SJCRH30 (cell line): ENCODE data around the gene HSPB7. TPM values are rescaled to one million over a fixed set of nuclear protein-coding genes. Genes with fewer than 3 reads are reported as not detected.
"Not testable (repeated sequence)": the region's sequence is repeated elsewhere in the genome, so short reads cannot be mapped to it uniquely, and the experiment has no call there.

Experiments
- DNase-seq, 2 experiments: peaks; one replicate each; pipeline ENCODE4 v3.0.0-alpha.2; 2015 to 2020
- H3K27ac ChIP-seq: fragments of 250-450 bp; sonication (Bioruptor Pico); 2 replicates; pipeline ENCODE4 v1.5.1; 2020; ENCODE audit warnings: mild to moderate bottlenecking, moderate library complexity
- H3K27me3 ChIP-seq: fragments of 250-450 bp; sonication (Bioruptor Pico); 2 replicates; pipeline ENCODE4 v1.5.1; 2020; ENCODE audit warnings: mild to moderate bottlenecking, moderate library complexity
- H3K36me3 ChIP-seq: fragments of 250-450 bp; sonication (Bioruptor Pico); 2 replicates; pipeline ENCODE4 v1.5.1; 2020; ENCODE audit warnings: mild to moderate bottlenecking, moderate library complexity
- H3K4me1 ChIP-seq: fragments of 250-450 bp; sonication (Bioruptor Pico); 2 replicates; pipeline ENCODE4 v1.5.1; 2020; ENCODE audit warnings: mild to moderate bottlenecking, moderate library complexity
- H3K4me3 ChIP-seq: fragments of 250-450 bp; sonication (Bioruptor Pico); 2 replicates; pipeline ENCODE4 v1.5.1; 2020; ENCODE audit warnings: mild to moderate bottlenecking, moderate library complexity
- H3K9me3 ChIP-seq: fragments of 250-450 bp; sonication (Bioruptor Pico); replicated peaks from 2 replicates; pipeline ENCODE4 v1.5.1; 2020; ENCODE audit warnings: mild to moderate bottlenecking, moderate library complexity
- total RNA-seq: library from RNA; depleted of rRNA; stranded (reverse); fragments of >200 nt; shearing (Covaris generic); gene quantifications from 2 replicates; pipeline ENCODE4 v1.2.3, GENCODE V29; 2014

Gene HSPB7
- total RNA-seq, 1 experiment from 2014 or later: 81.4 TPM

DNA sequence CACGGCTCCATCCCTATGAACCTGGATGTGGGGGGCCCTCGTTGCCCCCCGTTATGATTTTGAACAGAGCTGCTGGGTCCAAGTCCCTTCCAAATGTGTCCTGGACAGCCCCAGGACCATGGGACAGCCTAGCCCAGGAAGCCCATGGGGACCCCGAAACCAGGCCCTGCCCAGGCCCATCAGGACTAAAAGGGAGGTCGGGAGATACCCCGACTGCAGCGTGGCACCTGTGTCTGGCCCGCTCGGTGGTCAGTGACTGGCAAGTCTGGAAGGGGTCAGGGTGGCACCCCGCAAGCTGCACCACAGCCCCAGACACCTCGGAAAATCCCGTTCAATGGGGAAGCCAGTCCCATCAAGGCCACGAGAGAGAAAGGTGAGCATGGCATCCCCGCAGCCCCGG, 24.2 kb downstream of the HSPB7 start:
- H3K4me3 ChIP-seq: no peak overlapping the region
- no peak overlapping the region for H3K27ac ChIP-seq
- peaks cover 2% of the 10 kb centered on the region for H3K27me3 ChIP-seq
- H3K9me3 ChIP-seq: no peaks in the 10 kb centered on the region
- no peaks in the 10 kb centered on the region for H3K4me1 ChIP-seq
- no peak for DNase-seq
- no peaks in the 10 kb centered on the region for H3K36me3 ChIP-seq

DNA sequence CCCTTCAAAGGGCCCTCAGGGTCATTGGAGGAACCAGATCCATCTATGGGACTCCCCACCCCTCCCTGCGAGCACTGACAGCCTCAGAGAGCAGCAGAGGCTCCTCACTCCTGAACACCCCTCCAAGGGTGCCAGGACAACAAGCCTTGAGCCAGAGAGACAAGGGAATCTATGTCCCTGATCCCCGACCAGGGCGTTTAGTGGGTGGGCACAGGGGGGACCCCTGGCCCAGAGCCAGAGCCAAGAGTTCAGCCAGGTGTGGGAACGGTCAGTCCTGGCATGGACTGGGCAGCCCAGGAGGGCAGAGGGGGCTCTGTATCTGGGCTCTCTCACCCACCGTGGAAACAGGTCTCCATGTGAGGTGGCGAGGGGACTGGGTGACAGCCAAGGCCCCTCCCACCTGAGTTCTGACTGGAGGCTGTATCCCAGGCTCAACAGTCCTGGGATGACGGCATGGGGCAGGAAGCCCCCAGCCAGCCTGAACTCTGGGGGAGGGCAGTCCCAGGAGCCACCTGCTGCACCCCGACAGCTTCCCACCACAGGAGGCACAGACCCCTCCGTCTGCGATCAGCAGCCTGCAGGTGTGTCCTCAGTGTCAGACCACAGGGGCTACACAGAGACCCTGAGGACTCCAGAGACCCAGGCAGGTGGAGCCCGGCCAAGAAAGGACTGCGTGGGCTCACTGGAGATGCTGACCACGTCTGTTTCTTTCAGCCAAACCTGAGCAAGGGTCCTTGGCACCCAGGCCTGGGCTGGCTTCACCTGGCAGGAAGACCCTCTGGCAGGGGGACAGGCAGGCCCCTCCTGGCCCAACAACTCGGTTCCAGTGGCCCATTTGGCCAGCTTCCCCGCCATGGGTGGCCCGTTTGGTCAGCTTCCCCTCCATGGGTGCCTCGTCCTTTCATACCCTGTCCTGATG, 25.0 kb downstream of the HSPB7 start:
- DNase-seq: no peak
- H3K27ac ChIP-seq: no peak overlapping the region
- no peaks in the 10 kb centered on the region for H3K4me1 ChIP-seq
- no peaks in the 10 kb centered on the region for H3K9me3 ChIP-seq
- H3K36me3 ChIP-seq: no peaks in the 10 kb centered on the region
- peaks cover 2% of the 10 kb centered on the region for H3K27me3 ChIP-seq
- H3K4me3 ChIP-seq: no peak overlapping the region

GRCh38 chr1:15992187-15992553, 25.7 kb downstream of the HSPB7 start:
- Histone ChIP-seq H3K36me3 (no peaks in the 10 kb centered on the region), H3K4me3 (no peak overlapping the region), H3K27me3 (peaks cover 2% of the 10 kb centered on the region), H3K9me3 (no peaks in the 10 kb centered on the region), H3K4me1 (no peaks in the 10 kb centered on the region), H3K27ac (no peak overlapping the region)
- DNase-seq: no peak

GRCh38 chr1:15991427-15992186, 26.2 kb downstream of the HSPB7 start:
- no peak overlapping the region for H3K27ac ChIP-seq
- DNase-seq: no peak
- H3K36me3 ChIP-seq: no peaks in the 10 kb centered on the region
- peaks cover 2% of the 10 kb centered on the region for H3K27me3 ChIP-seq
- no peaks in the 10 kb centered on the region for H3K9me3 ChIP-seq
- no peaks in the 10 kb centered on the region for H3K4me1 ChIP-seq
- H3K4me3 ChIP-seq: no peak overlapping the region

DNA sequence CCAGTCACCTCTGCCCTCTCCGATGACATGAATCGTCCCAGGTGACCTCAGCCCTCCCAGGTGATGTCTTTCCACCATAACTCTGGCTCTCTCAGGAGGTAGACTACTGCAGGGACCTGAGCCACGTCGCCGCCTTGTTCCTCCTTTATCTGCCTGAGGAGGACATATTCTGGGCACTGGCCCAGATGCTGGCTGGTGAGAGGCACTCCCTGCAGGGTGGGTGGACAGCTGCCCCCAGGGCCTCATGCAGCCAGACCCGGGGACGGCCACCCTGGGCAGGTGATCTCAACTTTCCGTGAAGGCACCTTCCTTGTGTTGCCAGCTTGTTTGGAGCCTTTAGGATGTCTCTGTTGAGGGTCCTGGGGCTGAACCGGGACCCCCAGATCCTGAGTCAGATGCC, 28.1 kb downstream of the HSPB7 start:
- no peaks in the 10 kb centered on the region for H3K9me3 ChIP-seq
- no peak overlapping the region for H3K27ac ChIP-seq
- no peak for DNase-seq
- peaks cover 2% of the 10 kb centered on the region for H3K27me3 ChIP-seq
- H3K4me1 ChIP-seq: no peaks in the 10 kb centered on the region
- no peak overlapping the region for H3K4me3 ChIP-seq
- no peaks in the 10 kb centered on the region for H3K36me3 ChIP-seq

DNA sequence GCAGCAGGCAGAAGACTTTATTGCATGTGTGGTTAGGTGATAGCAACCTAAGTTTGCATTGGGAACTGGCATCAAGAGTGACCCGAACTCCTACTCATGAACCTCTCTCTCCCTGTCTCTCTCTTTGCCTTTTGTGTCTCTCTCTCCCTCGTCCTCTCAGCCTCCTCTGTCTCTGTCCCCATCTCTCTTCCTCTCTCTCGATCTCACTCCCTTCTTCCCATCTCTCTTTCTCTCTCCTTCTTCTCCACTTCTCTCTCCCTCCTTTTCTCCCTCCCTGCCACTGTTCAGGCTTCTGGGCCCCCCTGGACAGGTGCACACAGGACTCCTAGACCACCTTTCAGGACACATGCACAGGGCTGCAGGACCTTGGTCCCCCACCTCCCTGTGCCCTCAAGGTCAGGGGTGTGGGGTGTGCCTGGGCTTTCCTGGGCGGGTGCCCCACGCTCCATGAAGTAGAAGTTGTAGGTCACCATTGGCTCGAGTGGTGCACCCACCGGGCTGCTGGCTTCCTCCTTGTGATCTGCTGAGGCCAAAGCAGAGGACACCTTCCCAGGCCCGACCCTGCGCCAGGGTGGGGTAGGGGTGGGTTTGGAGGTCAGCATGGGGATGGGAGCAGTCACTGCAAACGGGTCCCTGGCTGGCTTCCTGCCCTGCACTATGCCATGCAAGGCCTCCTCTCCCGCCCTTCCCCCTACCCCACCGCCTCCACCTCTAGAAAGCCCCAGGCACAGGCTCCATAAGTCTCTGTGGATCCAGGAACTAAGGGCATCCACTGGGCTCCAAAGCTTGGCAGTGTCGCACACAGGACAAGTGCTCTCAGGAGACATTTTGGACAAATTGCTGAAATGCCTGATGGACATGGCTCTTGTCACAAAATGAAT, 28.7 kb downstream of the HSPB7 start:
- H3K9me3 ChIP-seq: no peaks in the 10 kb centered on the region

GRCh38 chr1:15985611-15986297, 32.1 kb downstream of the HSPB7 start:
- Histone ChIP-seq H3K4me3 (no peak overlapping the region), H3K9me3 (no peaks in the 10 kb centered on the region), H3K27ac (no peak overlapping the region), H3K36me3 (no peaks in the 10 kb centered on the region), H3K27me3 (no peaks in the 10 kb centered on the region; the same call in 1 of the 2 replicates), H3K4me1 (no peaks in the 10 kb centered on the region)
- DNase-seq: no peak

More for the DNA sequence above, 28.7 kb downstream of the HSPB7 start:
- peaks cover 2% of the 10 kb centered on the region for H3K27me3 ChIP-seq
- H3K4me1 ChIP-seq: no peaks in the 10 kb centered on the region
- H3K36me3 ChIP-seq: no peaks in the 10 kb centered on the region
- H3K4me3 ChIP-seq: no peak overlapping the region
- no peak for DNase-seq
- no peak overlapping the region for H3K27ac ChIP-seq

- H3K4me1 ChIP-seq: no peaks in the 10 kb centered on the region
- H3K4me3 ChIP-seq: no peak overlapping the region
Observed at GRCh38 chr1:15983275-15983674, 34.6 kb downstream of the HSPB7 start.

GRCh38 chr1:15981679-15982078, 36.2 kb downstream of the HSPB7 start:
- no peaks in the 10 kb centered on the region for H3K36me3 ChIP-seq
- DNase-seq: no peak
- no peak overlapping the region for H3K4me3 ChIP-seq

More at GRCh38 chr1:15983275-15983674, 34.6 kb downstream of the HSPB7 start:
- no peaks in the 10 kb centered on the region for H3K9me3 ChIP-seq
- H3K27ac ChIP-seq: no peak overlapping the region
- no peak for DNase-seq
- no peaks in the 10 kb centered on the region for H3K36me3 ChIP-seq
- H3K27me3 ChIP-seq: no peaks in the 10 kb centered on the region; the same call in 1 of the 2 replicates

DNA sequence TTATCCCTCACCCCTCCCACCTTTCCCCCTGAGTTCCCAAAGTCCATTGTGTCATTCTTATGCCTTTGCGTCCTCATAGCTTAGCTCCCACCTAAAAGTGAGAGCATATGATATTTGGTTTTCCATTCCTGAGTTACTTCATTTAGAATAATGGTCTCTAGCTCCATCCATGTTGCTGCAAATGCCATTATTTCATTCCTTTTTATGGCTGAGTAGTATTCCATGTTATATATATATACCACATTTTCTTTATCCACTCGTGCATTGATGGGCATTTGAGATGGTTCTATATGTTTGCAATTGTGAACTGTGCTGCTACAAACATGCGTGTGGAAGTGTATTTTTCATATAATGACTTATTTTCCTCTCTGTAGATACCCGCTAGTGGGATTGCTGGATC, 39.9 kb downstream of the HSPB7 start:
- not testable (repeated sequence) for H3K27me3 ChIP-seq, H3K9me3 ChIP-seq, H3K4me1 ChIP-seq, H3K27ac ChIP-seq, H3K4me3 ChIP-seq, H3K36me3 ChIP-seq, DNase-seq

More at GRCh38 chr1:15981679-15982078, 36.2 kb downstream of the HSPB7 start:
- Histone ChIP-seq H3K27ac (no peak overlapping the region), H3K27me3 (no peaks in the 10 kb centered on the region; the same call in 1 of the 2 replicates), H3K4me1 (peaks cover under 1% of the 10 kb centered on the region), H3K9me3 (no peaks in the 10 kb centered on the region)

DNA sequence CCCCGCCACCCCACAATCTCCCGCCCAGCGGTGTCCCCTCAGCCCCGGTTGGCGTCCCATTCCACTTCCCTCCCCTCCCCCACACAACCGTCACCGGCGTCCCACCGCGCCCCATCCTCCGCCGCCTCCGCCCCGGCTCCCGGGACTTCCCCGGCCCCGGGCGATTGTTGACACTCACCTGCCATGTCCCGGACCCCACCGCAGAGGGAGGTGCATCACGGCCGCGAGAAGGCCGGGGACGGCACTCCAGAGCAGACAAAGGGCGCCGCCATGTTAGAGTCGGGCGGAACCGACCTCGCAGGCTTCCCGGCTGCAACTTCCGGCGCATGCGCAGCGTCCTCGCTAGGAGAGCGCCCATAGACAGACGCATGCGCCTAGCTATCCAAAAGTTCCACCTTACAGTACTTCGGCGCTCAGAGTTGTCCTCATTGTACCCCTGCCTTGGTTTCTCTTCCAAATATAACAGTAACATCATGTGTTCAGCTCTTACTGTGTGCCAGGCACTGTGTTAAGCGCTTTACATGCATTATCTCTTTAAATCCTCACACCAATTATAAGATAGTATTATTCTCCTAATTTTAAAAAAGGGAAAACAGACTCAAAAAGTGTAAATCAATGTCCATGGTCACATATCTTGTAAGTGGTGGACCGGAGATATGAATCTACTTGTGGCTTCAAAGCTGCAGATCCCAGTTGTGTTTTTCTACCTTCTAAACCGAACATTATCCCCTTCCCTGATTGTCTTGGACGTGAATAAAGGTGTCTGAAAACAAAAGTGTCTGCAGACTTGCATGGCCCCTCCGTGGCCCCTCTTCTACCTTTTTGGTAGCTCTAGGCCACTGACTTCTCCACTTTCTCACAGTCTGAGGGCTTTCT, 41.8 kb downstream of the HSPB7 start, which contains the start of gene ZBTB17:
Gene ZBTB17, minus strand, starts transcription at position 297 of the 876 bp plus-strand sequence. CDS start 27,606 bp downstream, outside the sequence.
- H3K27me3 ChIP-seq: no peaks in the 10 kb centered on the region
- H3K27ac ChIP-seq: peak within 1 kb of the TSS; percentile 73
- H3K36me3 ChIP-seq: peaks cover 15% of the 10 kb centered on the region
- no peaks in the 10 kb centered on the region for H3K9me3 ChIP-seq
- peak within 1 kb of the TSS; percentile 96 for H3K4me3 ChIP-seq
- DNase-seq: peak; percentile 97 to 98
- H3K4me1 ChIP-seq: peaks cover 6% of the 10 kb centered on the region

DNA sequence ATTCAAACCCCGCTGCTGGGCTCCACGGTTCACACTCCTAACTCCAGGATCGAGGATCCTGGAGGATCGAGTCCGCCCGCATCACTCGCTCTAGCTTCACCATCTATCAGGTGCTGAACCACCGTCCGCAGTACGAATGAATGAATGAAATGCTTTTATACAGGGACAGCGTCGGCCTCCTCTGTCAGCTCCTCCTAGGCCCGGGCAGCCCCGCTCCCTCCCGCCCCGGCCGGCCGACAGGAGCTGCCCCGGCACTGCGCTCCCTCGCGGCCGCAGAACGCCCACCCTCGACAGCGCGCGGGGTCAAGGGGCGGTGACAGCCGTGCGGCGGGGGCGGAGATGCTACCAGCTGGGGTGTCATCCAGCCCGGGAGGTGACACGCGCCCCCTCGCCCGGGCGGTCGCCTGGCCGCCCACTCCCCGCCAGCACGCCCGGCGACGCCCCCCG, 42.5 kb downstream of the HSPB7 start:
- Histone ChIP-seq H3K27me3 (no peaks in the 10 kb centered on the region), H3K36me3 (peaks cover 21% of the 10 kb centered on the region), H3K9me3 (no peaks in the 10 kb centered on the region), H3K27ac (peak overlapping the region; percentile 73; the same call in 1 of the 2 replicates), H3K4me1 (peaks cover 6% of the 10 kb centered on the region), H3K4me3 (peak overlapping the region; percentile 96)
- DNase-seq: peak; percentile 79 to 80

GRCh38 chr1:15974855-15975254, 43.0 kb downstream of the HSPB7 start:
- peak overlapping the region; percentile 73; the same call in 1 of the 2 replicates for H3K27ac ChIP-seq
- no peak for DNase-seq
- peak overlapping the region; percentile 96 for H3K4me3 ChIP-seq
- peaks cover 6% of the 10 kb centered on the region for H3K4me1 ChIP-seq
- H3K27me3 ChIP-seq: no peaks in the 10 kb centered on the region
- H3K36me3 ChIP-seq: peaks cover 24% of the 10 kb centered on the region
- no peaks in the 10 kb centered on the region for H3K9me3 ChIP-seq
